Measurements from ENCODE around the gene NAA40. TPM values are rescaled to one million over a fixed set of nuclear protein-coding genes. Genes with fewer than 3 reads are reported as not detected.
"Not testable (repeated sequence)": the region's sequence is repeated elsewhere in the genome, so short reads cannot be mapped to it uniquely, and the experiment has no call there.

Gene NAA40
- total RNA-seq, 1 experiment from 2014 or later, result 44.9 TPM

DNA sequence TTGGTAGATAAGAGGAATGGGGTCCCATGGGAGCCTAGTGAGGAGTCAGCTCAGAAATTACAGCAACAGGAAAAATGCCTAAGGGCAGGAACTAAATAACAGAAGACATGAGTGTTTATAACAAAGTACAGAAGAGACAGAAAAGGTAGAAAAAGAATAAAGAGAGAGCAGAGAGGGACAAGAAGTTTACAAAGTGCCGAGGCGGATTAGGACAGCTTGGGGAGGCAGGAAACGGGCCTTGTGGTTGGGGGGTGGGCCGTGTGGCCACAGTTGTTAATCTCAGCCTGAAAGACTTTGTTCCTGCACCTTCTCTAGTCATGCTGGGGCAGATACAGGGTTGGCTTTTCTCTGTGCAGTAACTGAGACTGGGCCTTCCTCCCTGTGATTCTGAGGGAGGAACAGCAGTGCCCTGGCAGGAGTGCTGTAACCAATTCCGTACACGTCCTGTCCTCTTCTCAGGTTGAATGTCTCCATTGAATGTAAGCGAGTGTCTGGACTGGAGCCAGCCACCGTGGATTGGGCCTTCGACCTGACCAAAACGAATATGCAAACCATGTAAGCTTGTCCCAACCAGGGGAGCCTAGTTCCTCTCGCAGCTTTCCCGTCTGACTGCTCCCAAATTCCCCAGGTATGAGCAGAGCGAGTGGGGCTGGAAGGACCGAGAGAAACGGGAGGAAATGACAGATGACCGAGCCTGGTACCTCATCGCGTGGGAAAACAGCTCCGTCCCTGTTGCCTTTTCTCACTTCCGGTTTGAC, 13.2 kb downstream of the NAA40 start:
- intact Hi-C loops (cut with micrococcal nuclease; ENCODE audit: unreplicated experiment), result no loop called here
- peaks cover 22% of the 10 kb centered on the region for H3K36me3 Mint-ChIP-seq (ENCODE audit: insufficient read depth, unreplicated experiment)
- BruUV-seq (replicated peaks), result no TSS peak

DNA sequence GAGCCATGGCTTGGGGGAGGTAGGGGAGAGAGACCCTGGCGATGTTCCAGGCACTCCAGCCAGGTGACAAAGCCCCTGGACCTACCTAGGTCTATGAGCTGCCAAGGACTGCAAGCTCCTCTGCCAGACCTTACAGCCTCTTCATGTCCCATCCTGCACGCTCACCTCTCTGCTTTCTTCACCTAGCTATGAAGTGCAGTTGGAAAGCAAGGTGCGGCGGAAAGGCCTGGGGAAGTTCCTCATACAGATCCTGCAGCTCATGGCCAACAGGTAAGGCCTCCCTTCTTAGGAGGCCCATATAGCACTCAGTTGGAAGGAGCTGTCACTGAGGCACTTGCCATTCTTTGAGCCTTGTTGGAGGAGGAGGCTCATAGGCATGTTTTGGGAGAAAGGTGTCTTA, 13.8 kb downstream of the NAA40 start:
- intact Hi-C loops (cut with micrococcal nuclease; ENCODE audit: unreplicated experiment), result no loop called here
- H3K9me3 Mint-ChIP-seq (ENCODE audit: low read depth, unreplicated experiment), result no peaks in the 10 kb centered on the region
- H3K36me3 Mint-ChIP-seq (ENCODE audit: insufficient read depth, unreplicated experiment), result peaks cover 19% of the 10 kb centered on the region

More for the DNA sequence above, 13.2 kb downstream of the NAA40 start:
- no peak overlapping the region for H3K27ac Mint-ChIP-seq (ENCODE audit: unreplicated experiment)
- H3K4me1 Mint-ChIP-seq (ENCODE audit: low read depth, unreplicated experiment), result no peaks in the 10 kb centered on the region
- no peak for DNase-seq
- no peaks in the 10 kb centered on the region for H3K27me3 Mint-ChIP-seq (ENCODE audit: unreplicated experiment)
- CTCF ChIA-PET, result interaction anchor here (0.6 kb wide), 1 partner anchor 61 kb away, joined by 3 read pairs; no protein-coding TSS in a partner anchor
- TF ChIP-seq, protein P1, sequence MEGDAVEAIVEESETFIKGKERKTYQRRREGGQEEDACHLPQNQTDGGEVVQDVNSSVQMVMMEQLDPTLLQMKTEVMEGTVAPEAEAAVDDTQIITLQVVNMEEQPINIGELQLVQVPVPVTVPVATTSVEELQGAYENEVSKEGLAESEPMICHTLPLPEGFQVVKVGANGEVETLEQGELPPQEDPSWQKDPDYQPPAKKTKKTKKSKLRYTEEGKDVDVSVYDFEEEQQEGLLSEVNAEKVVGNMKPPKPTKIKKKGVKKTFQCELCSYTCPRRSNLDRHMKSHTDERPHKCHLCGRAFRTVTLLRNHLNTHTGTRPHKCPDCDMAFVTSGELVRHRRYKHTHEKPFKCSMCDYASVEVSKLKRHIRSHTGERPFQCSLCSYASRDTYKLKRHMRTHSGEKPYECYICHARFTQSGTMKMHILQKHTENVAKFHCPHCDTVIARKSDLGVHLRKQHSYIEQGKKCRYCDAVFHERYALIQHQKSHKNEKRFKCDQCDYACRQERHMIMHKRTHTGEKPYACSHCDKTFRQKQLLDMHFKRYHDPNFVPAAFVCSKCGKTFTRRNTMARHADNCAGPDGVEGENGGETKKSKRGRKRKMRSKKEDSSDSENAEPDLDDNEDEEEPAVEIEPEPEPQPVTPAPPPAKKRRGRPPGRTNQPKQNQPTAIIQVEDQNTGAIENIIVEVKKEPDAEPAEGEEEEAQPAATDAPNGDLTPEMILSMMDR (IDR thresholded peaks at IDR 0.05; ENCODE audit: unreplicated experiment), result no peak
- H3K9me3 Mint-ChIP-seq (ENCODE audit: low read depth, unreplicated experiment), result no peaks in the 10 kb centered on the region
- H3K4me3 Mint-ChIP-seq (ENCODE audit: low read depth, unreplicated experiment), result no peak overlapping the region

DNA sequence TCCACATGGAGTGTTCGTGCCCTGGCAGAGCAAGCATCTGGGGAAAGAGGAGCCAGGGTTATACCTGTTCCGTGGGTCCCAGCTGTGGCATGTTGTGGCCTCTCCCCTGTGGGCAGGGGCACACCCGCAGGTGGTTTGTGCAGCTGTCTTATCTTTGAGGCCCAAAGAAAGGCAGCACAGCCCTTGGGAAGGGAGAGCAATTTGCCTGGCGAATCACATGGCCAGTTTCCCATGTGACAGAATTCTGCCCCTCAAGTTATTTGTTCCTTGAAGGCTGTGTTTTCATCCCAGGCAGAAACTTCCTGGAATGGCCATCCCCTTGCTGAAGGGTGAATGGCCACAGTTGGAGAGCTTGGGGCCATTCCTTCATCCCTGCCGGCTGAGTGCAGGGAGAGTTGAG, 19.2 kb downstream of the NAA40 start:
- TF ChIP-seq, protein P1 (IDR thresholded peaks at IDR 0.05; ENCODE audit: unreplicated experiment), result no peak
- no peak for DNase-seq
- no peaks in the 10 kb centered on the region for H3K9me3 Mint-ChIP-seq (ENCODE audit: low read depth, unreplicated experiment)
- no peak overlapping the region for H3K4me3 Mint-ChIP-seq (ENCODE audit: low read depth, unreplicated experiment)
- H3K27me3 Mint-ChIP-seq (ENCODE audit: unreplicated experiment), result no peaks in the 10 kb centered on the region
- intact Hi-C loops (cut with micrococcal nuclease; ENCODE audit: unreplicated experiment), result no loop called here
- CTCF ChIA-PET, result no interaction called here
- peaks cover 24% of the 10 kb centered on the region for H3K36me3 Mint-ChIP-seq (ENCODE audit: insufficient read depth, unreplicated experiment)
- H3K4me1 Mint-ChIP-seq (ENCODE audit: low read depth, unreplicated experiment), result no peaks in the 10 kb centered on the region
- no TSS peak for BruUV-seq (replicated peaks)
- H3K27ac Mint-ChIP-seq (ENCODE audit: unreplicated experiment), result no peak overlapping the region

More for the DNA sequence above, 13.8 kb downstream of the NAA40 start:
- CTCF ChIA-PET, result interaction anchor here (0.6 kb wide), 1 partner anchor 62 kb away, joined by 3 read pairs; no protein-coding TSS in a partner anchor
- no peak for DNase-seq
- Mint-ChIP-seq H3K4me3 (ENCODE audit: low read depth, unreplicated experiment) (no peak overlapping the region), H3K27me3 (ENCODE audit: unreplicated experiment) (no peaks in the 10 kb centered on the region), H3K4me1 (ENCODE audit: low read depth, unreplicated experiment) (no peaks in the 10 kb centered on the region), H3K27ac (ENCODE audit: unreplicated experiment) (no peak overlapping the region)
- BruUV-seq (replicated peaks), result no TSS peak
- TF ChIP-seq, protein P1 (IDR thresholded peaks at IDR 0.05; ENCODE audit: unreplicated experiment), result no peak

DNA sequence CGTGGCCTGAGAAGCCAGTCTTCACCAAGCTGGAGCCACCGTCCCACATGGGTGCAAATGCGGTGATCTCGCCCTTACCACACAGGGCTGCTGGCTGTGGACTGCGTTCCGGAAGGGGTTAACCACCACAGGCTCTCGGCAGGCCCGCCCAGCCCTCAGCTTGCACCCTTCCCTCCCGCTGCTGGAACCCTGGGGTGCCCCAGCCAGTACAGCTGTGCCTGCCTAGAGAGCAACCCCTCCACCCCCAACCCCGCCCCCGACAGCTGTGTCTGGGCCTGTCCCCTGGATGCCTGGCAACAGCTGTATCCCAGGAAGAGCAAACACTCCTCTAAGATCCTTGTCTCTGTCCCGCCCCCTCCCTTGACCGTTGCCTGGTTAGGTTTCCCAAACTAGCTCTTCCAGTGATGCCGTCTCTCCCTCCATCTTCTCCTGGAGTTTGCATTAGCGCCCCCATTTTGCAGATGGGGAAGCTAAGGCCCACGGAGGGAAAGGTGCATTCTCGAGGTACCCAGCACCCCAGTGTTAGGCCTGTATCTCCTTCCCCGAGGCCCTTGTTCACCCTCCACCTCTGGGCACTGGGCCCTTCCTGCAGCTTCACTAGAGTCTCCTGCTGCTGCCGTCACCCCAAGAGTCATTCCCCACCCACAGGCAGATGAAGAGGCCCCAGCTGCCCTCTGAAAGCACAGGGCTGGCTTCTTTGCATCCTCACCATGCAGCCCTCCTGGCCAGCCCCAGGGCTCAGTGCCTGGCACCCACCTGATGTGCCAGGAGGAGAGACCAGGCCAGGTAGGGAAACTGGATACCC, 23.0 kb downstream of the NAA40 start:
- Mint-ChIP-seq H3K4me3 (ENCODE audit: low read depth, unreplicated experiment) (no peak overlapping the region), H3K9me3 (ENCODE audit: low read depth, unreplicated experiment) (no peaks in the 10 kb centered on the region), H3K36me3 (ENCODE audit: insufficient read depth, unreplicated experiment) (peaks cover 15% of the 10 kb centered on the region), H3K4me1 (ENCODE audit: low read depth, unreplicated experiment) (no peaks in the 10 kb centered on the region), H3K27ac (ENCODE audit: unreplicated experiment) (no peak overlapping the region), H3K27me3 (ENCODE audit: unreplicated experiment) (no peaks in the 10 kb centered on the region)
- CTCF ChIA-PET, result interaction anchor here (1.0 to 1.2 kb wide), 2 partner anchors 10 to 16 kb away, joined by 3 read pairs; no protein-coding TSS in a partner anchor
- intact Hi-C loops (cut with micrococcal nuclease; ENCODE audit: unreplicated experiment), result no loop called here
- DNase-seq, result no peak
- TF ChIP-seq, protein P1 (IDR thresholded peaks at IDR 0.05; ENCODE audit: unreplicated experiment), result no peak
- BruUV-seq (replicated peaks), result no TSS peak

DNA sequence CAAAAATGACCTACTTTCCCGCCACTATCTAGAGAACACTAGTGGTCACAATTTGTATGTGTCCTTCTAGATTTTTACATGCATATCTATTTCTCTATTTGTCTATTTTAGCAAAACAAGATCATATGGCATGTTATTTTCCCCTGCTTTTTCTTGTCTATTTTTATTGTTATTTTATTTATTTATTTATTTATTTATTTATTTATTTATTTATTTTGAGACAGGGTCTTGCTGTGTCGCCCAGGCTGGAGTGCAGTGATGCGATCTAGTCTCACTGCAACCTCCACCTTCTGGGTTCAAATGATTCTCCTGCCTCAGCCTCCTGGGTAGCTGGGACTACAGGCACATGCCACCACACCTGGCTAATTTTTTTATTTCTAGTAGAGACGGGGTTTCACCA, 25.1 kb downstream of the NAA40 start:
- H3K4me3 Mint-ChIP-seq (ENCODE audit: low read depth, unreplicated experiment); CTCF ChIA-PET; H3K4me1 Mint-ChIP-seq (ENCODE audit: low read depth, unreplicated experiment); H3K9me3 Mint-ChIP-seq (ENCODE audit: low read depth, unreplicated experiment); DNase-seq; H3K27ac Mint-ChIP-seq (ENCODE audit: unreplicated experiment); H3K27me3 Mint-ChIP-seq (ENCODE audit: unreplicated experiment); intact Hi-C loops (cut with micrococcal nuclease; ENCODE audit: unreplicated experiment); BruUV-seq (replicated peaks): not testable (repeated sequence)
- H3K36me3 Mint-ChIP-seq (ENCODE audit: insufficient read depth, unreplicated experiment), result peaks cover 15% of the 10 kb centered on the region

Measured in Calu3 (cell line).